Activated CD4-positive, alpha-beta T cell treated with anti-CD3 and anti-CD28 coated beads, Interleukin-2, Interleukin-4, amounts not matched to agents 100 ng/mL and 50 ng/mL, durations not matched to agents 16 hours and 8 hours (primary cell): ENCODE results near the gene EPHA6.

ENCODE experiments used
- DNase-seq: peaks from one replicate; pipeline ENCODE4 v3.0.0-alpha.2; 2020; ENCODE audit warnings: low spot score

Gene EPHA6

DNA sequence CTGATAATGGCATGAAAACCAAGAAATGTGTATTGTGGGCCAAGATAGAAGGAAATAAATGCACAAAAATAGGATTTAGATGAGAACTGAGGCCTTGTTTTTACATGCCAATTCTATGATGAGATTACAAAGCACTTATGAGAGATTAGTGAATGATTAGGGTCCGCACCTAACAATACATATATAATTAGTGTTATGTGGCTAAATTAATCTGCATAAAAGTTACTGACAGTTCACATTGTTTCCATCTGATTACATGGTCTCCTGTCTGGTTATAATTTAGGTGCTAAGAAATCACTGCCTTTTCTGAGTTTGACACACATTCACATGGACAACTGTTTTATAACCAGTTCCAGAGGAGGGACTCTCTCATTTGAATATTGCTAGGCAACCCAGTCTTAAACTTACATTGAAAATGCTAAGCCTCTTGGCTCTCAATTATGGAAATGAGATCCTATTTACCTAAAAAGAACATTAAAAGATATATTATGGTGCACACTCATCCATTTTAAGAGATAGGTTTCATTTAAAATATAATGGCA lies 833.1 kb downstream of the EPHA6 start:
- DNase-seq, result no peak

DNA sequence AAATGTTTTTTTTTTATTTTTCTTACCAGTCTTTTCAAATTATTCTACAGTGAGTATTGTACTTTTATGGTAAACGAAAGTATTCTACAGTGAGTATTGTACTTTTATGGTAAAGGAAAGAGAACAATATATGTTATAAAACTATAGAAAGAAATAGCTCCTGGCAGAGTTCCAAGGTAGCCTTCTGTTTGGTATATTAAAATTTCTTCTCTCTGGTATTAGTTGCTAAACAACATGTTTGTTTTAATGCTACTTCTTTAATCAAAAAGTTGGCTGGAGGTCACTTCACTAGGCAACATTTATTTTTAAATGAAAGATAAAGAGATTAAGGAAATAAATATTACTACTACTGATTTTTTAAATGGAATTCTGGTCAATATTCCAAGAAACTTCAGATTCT lies 841.6 kb downstream of the EPHA6 start:
- DNase-seq, result no peak

DNA sequence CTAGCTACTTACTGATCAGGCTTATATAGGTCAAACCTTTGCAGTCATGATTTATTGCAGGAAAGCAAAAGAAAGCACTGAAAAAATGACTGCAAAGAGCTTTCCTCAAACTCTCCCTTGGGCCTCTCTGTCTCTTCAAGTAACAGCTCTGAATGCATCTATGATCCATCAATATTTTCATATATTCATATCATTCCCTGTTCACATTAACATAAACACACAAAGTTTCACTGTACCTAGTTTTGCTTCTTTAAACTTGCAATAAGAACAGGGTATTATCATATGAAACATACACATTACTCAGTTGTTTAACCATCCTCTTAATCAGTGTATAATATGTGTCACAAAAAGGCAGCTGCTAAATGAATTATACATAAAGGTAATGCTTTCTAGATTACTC lies 842.2 kb downstream of the EPHA6 start:
- DNase-seq, result no peak

DNA sequence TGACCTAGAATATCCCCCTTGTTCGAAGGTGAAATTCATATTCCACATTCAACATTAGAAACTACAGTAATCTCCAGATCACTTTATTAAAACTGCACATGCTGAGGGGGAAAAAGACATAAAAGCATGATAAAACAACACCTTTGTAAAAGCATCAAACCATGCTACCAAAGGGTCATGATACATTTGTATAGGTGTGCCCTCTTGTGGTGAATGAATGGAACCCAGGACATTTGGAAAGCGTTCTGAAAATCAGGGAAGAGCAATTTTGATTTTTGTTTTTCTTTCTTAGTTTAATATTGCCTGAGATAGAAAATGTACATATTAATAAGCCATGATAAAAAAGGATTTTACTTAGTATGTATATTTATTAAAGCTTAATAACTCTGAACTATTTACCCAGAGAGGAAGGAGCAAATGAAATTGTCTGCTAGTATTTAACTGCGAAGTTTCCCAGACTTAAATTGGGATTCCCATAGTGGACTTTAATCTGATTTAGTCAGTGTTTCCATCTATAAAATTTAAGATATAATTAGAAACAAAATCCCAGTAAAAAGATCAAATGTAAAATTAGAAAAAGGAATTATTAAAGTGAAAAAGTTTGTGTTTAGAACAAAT lies 844.4 kb downstream of the EPHA6 start:
- DNase-seq, result peak; percentile 22

DNA sequence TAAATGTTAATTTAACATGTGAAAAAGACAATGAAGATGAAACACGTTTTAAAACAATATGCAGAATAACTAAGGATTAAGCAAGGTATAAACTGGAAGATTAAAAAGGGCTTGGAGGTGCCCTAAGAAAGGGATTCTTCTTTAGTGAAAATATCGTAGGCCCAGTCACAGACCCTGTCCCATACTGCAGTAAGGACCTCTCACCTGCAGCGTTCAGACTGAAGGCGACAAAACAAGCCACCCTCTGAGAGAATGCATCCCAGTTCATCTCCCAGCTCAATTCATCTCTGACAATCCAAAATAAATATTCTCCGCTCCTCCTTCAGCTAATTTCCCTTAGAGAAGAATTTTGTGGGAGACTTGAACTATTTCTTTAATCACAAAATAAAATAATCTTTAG lies 847.9 kb downstream of the EPHA6 start:
- no peak for DNase-seq

DNA sequence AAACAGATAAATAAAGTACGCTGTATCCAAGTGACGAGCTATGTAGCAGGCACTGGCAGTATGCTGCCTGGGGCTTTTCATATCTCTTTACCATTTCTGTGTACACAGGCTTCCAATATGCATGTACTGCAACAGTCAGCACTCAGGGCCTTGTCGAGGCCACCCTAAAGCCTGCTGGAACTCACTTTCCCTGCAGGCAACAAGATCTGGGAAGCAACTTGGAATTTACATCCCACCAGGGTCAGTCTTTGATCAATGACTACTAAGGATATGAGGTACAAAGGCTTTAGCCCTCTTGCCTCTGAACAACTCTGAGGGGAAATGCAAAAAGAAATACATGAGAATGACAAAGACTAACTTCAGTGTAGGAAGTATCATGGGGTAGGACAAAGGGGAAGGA lies 848.4 kb downstream of the EPHA6 start:
- no peak for DNase-seq

DNA sequence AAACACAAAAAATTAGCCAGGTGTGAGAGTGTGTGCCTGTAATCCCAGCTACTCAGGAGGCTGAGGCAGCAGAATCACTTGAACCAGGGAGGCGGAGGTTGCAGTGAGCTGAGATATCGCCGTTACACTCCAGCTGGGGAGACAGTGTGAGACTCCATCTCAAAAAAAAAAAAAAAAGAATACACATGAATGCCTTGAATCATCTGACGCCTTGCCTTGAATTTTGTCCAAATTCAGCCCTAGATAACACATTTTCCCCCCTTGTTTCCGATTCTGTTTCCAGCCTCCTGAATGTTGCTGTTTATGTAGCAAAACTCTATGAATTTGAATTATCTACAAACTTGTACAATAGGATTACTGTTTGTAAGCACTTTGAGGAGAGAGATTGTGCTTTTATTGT lies 851.5 kb downstream of the EPHA6 start:
- no peak for DNase-seq

DNA sequence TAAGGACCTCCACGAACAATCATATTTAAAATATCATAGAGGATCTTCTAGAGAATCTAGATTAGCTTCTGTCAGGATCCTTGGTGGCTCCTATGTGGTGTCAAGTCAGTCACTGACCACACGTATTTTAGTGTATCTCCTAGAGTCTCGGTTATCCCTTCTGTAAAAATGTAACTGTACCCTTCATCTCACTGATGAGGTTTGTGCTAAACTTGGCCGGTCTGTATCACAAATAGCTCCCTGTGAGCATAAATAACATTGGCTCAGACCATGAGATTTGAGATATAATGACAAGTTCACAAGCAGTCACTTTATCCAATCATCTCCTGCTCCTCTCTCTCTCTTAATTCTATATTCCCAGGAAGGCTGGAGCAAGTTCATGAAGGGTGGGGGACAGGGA lies 856.6 kb downstream of the EPHA6 start:
- DNase-seq, result no peak

DNA sequence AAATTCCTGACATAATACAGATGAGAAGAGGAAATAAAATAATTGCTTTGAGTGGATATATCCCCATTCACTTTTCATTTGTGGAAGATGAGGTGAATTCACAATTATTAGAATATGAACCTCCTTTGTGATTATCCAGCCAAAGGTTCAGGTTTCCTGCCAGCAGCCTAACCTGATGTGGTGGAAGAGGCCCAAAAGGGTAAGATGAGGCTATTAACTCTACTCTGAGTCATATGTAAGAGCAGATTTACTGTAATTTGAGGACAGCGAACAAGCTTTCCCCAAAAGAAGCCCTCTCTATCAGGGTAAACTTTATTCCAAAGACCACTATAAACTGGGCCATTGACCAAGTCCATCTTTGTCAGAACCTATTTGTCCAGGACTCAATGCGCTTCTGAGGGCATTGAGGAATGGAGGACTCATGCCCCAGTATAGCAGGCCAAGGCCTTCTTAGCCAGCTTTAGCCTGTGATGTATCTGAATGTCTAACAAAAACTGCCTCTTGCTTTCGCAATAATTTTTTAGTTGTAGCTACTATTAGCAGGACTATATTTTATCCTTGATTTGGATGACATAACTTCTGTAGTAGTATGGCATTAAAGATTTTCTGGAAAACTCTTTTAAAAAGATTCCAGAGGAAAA lies 859.1 kb downstream of the EPHA6 start:
- DNase-seq, result no peak

DNA sequence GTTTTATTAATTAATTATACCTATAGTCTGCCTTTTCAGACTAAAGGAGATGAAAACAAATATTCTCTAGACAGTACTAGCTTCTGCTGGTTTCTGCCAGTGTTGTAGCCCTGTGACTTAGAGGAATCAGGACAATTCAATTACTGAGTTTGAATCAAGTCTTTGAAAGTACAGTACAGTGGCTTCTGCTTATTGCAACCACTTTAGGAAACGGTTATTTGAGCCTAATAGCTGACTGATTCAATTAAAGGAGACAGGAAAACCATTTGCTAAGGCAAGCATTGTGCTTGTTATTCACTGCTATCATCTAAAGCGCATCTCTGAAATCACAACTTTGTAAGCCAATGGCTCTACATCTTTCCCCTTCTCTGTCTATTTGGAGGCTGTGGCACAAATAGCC lies 860.1 kb downstream of the EPHA6 start:
- no peak for DNase-seq

DNA sequence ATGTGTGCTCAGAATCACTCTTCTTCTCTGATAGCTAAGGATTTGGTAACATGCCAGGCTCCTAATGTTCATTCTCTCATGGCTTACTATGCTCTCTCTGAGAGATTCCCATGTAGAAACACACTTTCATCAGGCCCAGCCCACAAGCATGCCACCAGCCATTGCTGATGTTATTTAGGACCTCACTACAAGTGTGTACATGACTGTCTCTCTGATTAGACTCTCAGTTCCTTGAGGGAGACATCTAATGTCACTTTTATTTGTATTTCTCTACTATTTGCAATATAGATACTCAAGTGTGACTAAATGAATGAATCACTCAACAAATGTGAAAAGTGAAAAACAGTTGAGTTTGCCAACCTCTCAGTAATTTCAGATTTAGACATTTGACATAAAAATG lies 865.8 kb downstream of the EPHA6 start:
- no peak for DNase-seq

DNA sequence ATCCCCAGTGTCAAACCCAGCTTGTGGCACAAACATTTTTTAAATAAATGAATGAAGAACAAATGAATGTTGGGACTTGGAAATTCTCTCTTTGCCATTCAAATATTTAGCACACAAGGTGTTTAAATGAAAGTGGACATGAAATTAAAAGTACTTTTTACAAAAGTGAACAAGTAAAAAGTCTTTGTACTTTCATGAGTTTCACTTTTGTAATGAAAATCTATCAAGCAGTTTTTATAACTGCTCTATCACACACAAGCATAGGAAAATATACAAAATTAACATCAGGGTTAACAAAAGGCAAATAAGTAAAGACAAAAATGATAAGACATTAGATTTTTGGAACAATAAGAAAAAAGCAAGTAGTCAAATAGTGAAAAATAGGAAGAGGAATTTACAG lies 866.3 kb downstream of the EPHA6 start:
- DNase-seq, result no peak

DNA sequence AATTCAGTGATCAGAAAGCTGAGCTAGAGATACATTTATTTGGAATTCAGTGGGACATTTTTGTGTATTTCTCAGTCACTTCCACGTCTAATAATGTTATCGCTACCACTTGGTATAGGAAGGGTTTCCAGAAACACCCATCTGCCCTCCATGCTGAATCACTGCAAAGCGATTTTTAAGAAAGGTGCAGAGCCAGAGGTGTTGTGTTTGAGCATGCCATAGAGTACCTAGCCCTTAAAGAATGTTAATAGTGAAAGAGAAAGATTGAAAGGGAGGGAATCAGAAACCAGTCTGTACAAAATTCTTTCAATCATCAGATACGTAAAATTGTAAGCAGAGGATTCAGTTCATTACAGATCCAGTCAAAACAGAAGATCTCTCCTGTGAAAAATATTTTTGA lies 870.1 kb downstream of the EPHA6 start:
- no peak for DNase-seq

DNA sequence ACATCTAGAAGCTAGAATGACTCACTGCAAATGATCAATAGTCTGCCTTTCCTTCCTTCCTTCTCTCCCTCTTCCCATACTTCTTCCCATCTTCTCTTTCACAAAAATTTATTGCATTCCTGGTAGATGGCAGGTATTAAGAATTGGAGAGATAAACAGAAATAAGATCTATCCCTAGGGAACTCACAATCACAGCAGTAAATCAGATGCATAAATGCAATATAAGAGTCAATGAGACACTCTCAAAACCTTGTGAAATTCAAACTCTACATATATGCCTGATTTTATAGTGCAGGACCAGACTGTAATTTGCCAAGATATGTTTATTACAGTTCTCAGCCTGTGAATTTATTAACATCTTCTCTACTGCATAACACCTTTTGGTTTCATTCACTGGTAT lies 871.9 kb downstream of the EPHA6 start:
- no peak for DNase-seq

DNA sequence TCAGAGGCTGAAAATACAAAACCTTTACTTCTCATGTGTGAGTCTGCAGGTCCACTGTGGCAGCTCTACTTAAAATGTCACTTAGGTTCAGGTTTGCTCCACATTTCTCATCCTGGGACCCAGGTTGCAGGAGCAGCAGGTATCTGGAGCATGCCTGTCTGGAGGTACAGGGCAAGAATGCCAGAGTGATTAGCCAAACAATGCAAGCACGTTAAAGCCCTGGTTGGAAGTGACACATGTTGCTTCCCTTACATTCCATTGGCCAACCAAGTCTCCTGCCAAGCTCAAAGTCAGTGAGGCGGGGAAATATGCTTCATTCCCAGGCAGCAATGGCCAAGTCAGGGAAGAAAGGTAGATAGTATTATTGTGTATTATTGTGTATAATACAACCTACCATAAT lies 873.3 kb downstream of the EPHA6 start:
- DNase-seq, result no peak

DNA sequence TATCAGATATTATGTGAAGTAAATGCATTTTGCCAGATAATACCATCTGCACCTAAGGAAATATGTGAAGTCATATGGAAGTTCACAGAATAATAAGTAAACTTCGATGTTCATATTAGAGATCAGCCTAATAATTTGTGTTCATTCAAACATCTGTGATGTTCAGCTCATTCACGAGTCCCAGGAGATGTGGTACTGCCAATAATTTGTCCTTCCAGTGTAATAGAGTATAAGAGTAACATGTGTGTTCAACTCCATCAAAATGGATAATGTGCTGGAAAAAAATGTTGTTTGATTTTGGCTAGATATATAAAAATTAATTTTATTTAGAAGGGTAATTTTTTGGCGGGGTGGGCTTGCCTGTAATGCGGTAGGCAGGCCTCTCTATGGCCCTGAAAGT lies 874.7 kb downstream of the EPHA6 start:
- no peak for DNase-seq

DNA sequence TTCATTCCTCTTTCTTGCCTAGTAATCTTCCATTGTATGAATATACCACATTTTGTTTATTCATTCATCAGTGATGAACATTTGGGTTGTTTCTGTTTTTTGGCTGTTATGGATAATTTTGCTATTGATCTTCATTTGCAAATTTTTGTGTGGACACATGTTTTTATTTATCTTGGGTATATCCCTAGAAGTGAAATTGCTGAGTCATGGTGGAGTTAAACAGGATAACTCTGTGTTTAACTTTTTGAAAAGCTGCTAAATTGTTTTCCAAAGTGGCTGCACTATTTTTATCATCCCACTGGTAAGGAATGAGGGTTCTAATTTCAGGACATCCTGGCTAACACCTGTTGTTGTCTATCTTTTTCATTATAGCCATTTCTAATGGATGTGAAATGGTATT lies 875.6 kb downstream of the EPHA6 start:
- DNase-seq, result no peak

DNA sequence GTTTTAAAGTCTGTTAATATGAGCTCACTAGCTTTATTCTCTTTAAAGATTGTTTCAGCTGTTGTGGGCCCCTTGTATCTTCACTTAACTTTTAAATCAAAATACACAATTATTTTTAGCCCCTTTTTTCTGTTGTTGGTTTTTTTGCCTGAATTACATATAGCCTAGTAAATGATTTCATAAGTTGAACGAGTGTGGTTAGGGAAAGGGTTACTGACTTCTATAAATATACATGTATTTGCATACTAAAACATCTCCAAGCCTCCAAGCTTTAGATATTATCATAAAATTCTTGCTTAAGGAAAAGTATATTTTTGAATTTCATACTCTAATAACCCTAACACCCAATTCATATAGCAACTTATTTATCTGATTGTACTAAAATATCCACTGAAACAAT lies 877.0 kb downstream of the EPHA6 start:
- DNase-seq, result no peak

DNA sequence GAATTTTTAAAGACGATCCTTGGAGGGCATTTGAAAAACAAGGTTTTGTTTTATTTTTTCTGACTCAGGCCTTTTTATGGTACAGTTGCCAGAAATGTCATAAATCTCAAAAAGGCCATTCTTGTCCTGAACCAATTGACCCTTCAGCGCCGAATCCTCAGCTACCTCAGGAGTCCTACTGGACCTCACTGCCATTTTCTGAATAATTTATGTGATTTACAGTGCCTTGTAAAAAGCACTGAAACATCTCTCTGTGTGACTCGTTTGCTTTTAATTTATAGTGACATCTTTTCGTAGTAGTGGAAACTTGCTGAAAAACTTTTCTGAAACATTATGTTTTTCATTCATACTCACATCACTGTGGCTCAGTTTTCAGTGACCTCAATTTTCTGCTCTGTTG lies 878.0 kb downstream of the EPHA6 start:
- no peak for DNase-seq

DNA sequence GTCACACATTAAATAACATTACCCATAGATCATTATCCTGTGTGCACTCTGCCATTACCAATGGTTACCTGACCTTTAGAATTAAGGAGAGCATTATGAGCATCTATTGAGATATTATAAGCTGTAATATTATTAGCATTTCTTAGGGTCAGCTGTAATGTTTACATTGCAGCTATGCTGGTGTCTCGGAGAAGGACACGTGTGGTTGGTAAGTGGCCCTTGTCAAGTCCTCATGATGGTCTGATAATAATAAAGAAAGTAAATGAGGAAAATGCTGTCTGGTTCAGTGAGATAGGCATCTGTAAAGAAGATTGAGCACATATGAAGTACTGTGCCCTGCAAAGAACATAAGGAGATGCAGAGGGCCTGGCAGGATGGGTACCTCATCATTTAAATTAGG lies 878.4 kb downstream of the EPHA6 start:
- DNase-seq, result no peak

DNA sequence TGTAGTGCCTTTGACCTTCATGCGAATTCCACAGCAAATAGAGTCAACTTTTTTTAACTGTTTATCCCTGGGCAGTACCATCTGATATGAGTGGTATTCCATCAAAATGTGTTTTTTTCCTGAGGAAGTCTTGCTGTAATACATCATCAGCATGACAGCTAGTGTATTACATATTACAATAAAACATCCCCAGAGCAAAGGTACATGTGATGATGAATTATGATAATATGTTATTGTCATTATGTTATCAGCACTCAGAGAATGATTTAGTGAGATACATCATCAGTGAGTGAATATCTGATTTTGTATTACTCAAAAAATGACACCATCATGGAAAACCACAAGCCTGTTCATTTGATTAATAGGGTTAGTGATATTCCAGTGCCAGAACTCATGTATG lies 880.5 kb downstream of the EPHA6 start:
- DNase-seq, result no peak

DNA sequence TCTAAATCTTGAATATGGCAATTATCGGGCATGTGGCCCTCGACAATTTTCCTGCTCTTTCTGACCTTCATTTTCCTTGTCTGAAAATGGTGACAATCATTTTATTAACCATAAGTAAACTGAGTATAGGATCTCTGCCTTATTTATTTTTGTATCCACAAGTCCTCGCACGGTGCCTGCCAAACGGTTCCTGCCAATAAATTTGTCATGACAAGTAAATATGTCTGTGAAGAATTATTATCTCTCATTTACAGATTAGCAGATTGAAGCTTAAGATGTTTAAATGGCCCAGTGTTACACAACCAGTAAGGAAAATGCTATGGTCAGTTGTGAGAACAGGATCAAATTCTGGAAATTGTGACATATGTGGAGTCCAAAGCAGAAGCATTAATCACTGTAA lies 884.3 kb downstream of the EPHA6 start:
- DNase-seq, result no peak

DNA sequence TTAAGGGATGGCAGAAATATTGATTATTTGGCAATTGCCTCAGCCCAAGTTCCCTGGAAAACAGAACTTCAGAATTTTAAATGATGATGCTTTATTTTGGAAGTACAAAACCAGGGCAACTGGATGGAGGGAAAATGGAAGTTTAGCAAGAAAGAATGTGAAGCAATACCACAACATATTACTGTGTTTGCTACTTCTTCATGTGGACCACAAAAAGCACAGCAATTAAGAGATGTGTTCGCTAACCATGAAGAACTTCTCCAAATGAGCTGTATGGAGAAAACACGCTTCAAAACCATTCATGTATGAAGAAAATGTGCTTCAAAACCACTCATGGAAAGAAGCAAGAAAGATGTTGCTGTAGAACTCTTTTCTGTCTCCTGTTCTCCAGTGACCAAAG lies 885.5 kb downstream of the EPHA6 start:
- no peak for DNase-seq

DNA sequence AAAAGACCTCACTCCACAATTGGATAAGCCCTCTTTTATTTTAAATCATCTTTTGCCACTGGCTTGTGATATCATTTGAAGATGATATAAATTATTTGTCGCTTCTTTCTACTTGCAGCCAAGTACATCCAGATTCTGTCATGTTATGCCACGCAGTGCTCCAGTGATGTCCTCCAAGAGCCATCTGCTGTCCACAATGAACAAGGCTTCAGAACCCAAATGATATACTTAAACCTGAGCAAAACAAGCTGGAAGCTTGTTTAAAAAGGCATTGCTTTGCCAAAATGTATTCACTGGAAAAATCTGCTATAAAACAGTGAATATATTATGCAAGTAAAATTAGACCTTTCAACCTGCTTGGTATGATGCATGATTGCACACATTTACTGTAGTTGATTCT lies 891.4 kb downstream of the EPHA6 start:
- DNase-seq, result no peak
